HG02981 (cell line): ENCODE results near the gene PRKN.

Experiments
- ATAC-seq: cut with Tn5 transposase; IDR thresholded peaks from one replicate; pipeline ENCODE4 v1.9.1; 2021; ENCODE audit warnings: mild to moderate bottlenecking, moderate library complexity; ENCODE audit not compliant: unreplicated experiment

Gene PRKN

DNA sequence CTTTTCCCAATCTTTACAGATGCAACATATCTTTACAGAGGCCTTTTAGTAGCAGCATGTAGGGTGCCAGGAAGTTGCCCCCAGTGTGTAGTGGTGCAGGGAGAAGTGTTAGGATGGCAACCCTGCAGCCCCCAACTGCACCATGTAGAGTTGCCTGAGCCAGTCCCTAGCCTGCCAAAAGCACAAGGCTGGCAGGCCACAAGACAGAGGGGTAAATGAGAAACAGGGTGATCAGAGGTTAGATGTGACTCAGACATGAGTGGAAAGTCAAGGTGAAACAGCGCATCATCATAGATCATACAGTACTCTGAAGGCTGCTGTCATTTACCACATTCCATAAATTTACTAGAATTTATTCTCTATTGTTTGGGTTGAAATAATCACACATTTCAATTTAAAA, 467.5 kb downstream of the PRKN start:
- ATAC-seq, result no peak

DNA sequence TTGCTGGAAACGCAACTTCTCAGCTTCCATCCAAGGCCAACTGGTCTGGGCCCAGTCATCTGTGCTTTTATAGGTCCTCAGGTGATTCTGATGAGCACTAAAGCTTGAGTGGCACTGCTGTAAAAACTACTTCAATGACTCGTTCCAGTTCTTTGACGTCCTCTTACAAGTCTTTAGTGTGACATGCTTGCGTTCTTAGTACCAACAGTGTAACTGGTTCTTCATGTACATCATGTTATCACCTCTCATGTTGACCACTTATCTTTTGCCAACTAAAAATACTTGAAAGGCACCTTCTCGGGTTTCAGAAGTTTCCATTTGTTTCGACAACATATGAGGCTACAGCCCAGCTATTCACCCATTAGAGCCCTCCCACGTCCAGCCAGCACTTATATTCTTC, 468.9 kb downstream of the PRKN start:
- ATAC-seq, result no peak

DNA sequence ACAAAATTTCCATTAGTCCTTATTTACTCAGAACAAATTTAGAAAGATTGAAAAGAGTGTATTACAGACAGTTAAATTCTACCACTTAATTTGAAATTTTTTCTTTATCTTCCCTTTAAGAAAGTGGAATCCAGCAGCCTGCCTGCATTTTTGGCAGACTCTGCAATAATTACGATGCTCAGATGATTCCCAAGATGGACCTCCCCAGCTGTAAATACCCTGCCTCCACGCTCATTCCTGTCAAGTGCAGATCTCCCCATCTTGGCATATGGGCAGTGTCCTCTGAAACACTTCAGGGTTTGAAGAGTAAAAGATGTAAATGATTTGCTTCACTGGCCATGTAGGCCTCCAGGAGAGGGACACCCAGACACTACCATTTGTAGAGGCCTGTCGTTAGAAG, 471.2 kb downstream of the PRKN start:
- no peak for ATAC-seq

DNA sequence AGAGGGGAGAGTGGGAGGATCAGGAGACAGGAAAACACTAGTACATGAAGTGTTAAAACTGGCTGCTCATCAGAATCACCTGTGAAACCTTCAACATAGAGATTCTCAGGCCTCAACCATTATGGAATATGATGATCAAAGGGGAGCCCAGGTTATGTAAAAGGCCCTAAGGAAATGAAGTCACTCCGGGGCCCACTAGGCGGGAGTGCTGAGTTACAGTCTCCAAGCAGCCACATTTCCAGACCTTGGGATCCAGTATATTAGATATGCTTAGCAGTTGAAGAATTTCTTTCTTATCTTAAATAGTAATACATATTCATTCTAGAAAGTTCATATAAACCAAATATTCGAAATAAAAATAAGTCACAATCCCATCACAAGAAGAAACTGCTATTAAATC, 476.3 kb downstream of the PRKN start:
- no peak for ATAC-seq

DNA sequence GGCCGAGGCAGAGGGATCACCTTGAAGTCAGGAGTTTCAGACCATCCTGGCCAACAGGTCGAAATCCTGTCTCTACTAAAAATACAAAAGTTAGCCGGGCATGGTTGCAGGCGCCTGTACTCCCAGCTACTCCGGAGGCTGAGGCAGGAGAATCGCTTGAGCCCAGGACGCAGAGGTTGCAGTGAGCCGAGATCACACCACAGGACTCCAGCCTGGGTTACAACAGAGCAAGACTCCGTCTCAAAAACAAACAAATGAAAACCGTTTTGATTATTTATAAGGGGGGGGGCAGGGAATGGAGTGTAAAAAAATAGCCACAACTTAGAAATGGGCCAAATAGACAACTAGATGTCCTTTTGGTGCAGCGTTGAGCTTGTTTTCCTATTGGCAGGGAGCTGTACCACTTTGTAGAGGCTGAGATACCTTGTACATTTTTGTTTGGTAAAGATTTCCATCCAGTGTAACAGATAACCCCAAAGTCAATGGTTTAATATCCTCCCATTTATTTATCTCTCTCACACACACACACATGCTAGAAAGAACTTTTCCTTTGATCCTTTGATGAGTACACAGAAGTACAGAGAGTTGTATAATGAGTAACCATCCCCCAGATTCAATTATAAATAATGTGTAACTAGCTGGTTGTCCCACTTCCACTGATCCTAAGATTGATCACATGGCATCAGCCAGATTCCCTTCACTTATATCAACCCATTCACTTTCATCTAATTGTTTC, 477.5 kb downstream of the PRKN start:
- ATAC-seq, result no peak

DNA sequence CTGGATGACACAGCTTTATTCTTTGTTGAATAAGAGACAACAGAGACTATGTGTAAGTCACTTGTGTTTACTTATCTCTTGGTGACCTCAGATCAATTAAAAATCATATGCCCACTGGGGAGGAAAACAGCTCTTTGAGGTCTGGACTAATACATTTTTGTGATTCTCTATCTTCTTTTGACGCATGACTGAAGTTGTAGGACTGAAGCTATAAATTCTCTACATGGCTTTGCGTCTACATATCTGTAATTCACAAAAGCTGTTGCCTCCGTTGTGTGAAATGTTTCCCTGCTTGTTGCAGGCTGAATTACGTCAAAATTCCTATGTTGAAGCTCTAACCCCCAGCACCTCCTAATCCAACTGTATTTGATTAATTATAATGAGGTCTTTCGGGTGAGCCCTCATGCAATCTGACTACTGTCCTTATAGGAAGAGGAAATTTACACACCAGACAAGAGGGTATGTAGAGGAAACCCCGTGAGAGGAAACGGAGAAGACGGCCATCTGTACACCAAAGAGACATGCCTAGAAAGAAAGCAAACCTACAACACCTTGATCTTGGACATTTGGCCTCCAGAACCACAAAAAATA, 481.6 kb downstream of the PRKN start:
- ATAC-seq, result no peak

DNA sequence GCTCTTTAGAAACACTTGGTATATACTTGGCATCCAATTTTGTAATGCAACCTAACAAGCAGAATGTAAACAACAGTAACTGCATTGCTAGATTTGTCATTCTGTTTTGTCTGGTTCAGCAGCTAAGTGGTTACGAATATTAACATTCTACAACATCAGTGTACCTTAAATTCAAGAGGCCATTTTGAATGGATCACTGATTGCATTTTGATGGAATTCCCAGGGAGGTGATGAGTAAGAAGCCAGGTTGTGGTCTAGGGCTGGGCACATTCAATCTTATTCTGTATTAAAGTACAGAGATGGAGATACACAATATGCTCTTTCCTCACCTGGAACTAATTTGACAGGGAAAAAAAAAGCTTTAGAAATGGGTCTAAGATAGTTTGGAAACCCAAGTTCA, 483.5 kb downstream of the PRKN start:
- ATAC-seq, result no peak

DNA sequence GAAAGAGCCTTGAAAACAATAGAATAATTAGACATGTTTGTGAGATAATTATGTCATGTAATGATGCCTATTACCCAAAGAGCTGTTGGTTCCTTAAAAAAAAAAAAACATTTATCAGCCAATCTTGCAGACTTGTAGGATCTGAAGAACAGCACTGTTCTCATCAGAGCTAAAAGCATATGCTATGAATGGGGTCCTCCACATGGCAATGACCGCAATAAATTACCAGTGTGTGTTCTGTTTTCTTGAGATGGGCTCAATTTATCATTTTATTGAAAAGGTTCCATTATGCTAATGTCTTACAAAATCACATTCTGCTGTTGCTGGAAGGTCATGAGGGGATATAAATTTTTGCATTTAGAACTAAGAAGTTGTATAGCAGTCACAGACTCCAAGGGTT, 484.7 kb downstream of the PRKN start:
- ATAC-seq, result no peak

DNA sequence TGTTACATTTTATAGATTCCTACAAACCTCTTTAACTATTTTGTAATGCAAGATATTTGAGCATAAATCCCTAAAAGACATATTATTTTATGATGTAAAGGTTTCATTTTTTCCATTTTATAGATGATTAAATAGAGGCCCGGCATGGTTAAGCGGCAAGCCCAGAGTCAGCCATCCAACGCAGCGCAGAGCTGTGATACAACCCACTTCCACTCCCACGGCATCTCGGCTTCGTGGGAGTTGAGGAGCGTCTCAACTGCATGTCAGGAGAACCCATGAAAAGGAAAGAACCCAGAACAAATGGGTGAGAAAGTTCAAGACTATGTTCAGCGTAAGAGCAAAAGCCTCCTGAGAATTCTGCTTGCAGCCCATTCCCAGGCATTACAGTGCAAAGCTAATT, 488.2 kb downstream of the PRKN start:
- no peak for ATAC-seq

DNA sequence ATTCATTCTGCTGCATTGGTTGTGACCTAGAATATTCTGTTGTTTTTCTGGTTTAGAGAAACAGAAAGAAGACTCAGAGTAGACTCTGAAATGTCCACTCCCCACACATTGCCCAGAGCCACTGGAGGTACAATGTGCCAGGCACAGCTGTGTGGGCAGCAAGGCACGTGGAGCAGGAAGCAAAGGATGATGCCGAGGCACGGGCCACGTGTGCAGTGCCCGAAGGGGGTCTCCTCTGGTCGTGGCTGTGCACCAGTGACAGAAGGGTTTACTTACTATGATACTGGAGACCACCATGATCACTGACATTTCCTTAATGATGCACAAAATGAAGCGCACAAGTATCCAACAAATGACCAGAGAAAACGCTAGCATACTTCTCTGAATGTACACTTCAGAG, 488.9 kb downstream of the PRKN start:
- no peak for ATAC-seq

DNA sequence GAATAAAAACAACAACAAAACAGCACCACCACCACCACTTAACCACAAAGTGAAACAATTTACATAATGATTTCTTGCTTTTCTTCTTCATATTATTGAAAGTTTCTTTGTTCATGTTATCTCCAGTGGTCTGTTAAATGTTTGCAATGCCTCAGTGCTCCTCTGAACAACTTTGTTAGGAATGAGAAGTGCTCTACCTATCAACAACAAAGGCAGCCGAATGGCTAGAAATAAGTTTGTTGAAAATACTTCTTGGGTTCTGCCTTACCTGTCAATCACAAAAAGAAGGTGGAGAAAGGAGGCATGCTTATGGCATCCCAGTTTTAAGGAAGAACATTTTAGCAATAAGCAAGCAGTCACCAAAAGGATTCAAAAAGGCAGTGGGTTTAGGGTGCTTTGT, 490.2 kb downstream of the PRKN start:
- no peak for ATAC-seq

DNA sequence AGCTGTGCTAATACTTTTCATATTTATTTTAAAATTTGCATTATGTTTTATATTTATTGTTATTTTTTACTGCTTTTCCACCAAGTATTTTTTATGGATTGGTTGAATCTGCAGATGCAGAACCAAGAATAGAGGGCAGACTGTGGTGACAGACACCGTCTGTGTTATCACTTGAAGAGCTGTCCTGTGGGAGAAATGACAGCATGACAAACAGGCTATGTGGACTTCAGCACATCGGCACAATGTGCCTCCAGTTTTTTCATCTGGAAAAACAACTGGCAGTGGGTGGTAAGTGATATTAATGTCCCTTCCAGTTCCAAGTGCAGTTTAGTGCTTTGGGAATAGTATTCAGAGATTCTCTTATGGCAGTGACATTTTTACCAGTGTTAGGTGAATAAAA, 492.9 kb downstream of the PRKN start:
- ATAC-seq, result no peak

DNA sequence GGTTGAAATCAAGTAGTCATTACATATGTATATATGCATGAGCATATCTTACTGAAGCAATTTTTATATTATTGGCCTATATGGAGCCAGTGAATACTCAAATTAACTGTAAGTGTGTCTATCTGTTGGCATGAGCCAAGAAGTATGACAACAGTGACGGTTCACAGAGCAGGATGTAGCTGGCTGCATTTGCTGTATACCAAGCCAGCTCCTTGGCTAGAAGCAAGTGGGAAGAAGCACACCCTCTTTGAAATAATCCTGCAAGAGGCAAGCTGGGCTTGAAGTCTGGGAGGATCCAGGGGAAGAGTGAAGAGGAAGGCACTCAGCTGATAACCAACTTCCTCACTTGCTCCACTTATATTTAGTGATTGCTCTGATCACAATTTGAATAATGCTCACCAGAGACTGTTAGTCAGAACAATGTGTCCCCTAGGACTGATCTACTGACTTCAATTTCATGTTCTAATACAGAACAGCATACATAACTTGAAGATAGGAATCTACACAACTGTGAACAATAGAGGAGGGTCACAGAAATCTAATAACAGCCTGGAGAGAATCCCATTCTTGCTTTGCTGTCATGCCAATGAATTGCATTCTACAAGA, 497.3 kb downstream of the PRKN start:
- ATAC-seq, result no peak

DNA sequence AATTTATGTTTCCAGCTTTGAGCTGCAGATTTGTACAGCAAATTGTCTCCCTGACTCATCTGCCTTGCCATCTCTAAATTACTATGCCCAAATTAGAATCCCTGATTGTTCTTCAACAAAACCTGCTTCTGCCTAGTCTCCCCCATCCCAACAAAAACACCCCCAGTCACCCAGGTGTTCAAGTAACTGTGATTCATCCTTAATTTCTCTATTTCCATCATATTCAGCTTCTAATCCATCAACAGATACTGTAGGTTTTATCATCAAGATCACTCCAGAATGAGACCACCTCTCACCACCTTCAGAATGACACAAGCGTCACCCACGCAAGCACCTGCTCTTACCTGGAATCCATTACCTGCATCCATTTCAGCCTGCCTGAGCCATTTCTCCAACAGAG, 498.5 kb downstream of the PRKN start:
- no peak for ATAC-seq

DNA sequence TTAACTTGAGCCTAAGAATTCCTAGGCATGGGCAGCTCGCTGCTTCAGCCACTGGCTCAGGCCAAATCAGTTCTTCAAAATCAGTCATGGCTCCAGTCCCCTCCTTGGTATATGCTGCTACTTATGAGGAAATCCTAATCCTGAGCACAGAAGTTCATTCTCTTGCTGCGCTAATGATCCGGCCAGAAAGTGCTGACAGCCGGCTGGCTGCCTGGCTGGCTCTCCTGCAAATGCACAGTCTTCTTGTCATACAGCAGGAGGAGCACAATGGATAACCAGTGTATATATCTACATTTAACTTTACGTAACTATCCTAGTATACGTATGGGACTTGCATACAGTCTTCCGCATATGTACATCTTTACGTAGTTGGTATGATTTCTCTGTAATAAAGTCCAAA, 500.8 kb downstream of the PRKN start:
- ATAC-seq, result no peak

DNA sequence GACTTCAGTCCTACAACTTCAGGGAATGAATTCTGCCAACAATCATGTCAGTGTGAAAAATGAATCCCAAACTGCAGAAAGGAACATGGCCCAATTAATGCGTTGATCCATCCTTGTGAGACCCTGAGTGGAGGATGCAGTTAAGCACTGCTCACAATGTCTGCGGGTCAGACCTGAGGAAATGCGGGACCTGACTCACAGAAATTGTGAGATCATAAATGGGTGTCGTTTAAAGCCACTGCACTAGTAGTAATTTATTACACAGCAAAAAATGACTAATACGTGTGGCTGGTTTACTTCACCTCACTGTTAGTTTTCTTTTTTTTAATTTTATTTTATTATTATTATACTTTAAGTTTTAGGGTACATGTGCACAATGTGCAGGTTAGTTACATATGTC, 505.0 kb downstream of the PRKN start:
- no peak for ATAC-seq

DNA sequence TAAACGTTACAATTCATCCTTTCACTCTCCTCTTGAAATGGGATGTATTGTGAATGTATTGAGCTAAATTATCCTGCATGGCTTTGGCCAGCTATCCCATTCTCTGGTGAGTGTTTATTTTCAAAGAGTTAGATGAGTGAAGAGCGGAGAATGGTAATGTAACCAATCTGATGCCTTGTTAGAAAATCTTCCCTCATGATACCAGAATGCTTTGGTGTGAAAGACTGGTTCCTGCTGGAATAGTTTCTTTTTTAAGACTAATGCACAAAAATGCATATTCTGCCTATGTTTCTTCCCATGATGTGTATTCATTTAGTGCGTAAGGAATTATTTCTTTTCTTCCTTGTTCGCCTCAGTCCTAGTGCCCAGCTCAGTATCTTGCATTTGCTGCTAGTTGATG, 506.7 kb downstream of the PRKN start:
- ATAC-seq, result no peak

DNA sequence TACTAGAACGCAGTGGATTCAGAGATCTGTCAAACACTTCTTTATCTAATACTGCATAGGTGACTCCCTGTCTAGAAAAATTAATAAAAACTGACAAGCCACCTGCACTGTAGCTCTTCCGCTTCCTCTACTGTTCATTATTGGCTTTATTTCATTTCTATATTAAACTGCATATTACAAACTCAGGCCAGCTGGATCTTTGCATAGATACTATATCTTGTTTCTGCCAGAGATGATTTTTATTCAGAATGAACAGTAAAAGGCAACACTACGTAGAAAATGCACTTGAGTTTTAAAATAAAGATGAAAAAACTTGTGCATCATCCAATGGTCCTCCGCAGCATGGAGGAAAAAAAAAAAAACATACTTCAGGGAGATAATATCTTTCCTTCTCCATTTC, 508.3 kb downstream of the PRKN start:
- no peak for ATAC-seq

DNA sequence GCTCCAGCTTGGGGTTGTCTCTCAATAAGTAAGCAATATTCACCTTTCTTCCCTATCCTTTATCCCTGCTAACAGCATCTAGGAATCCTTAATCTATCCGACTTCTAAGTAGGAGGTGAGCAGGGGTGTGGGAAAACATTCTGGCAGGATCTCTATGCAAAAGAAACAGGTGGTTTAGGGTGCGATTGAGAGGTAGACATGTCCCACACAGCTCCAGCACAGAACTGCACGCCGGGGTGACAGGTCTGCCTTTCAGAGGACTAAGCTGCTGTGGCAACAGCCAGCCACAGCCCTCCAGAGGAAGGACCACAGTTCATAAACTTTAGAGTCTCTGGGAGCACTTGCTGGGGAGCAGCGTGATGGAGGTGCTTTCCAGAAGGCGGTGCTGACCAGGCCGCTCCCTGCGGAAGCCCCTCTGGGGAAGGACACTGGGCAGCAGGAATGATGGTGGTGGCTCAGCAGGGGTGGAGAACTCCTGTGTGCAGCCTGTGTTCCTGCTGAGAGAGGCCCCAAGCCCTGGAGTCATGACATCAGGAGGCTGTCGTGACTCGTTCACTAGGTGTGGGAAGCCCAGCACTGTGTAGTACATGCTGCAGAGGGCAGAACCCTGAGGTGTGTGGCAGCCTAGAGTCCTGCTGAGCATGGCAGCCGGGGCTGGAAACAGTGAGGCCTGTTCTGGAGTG, 509.6 kb downstream of the PRKN start:
- no peak for ATAC-seq

DNA sequence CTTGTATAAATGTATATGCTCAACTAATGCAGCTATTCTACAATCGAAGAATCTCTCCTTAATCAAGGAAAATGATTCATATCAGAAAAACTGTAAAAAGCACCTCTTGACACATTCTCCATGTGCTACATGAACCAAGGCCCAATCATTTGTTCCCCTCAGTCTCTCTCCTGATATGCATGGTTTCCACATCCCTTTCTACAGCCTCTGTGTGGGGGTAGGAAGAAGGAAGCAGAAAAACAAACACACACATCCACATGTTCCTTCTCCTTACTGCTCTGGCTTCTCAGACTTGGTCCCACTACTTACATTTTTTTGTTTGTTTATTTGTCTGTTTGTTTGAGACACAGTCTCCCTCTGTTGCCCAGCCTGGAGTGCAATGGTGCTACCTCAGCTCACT, 510.5 kb downstream of the PRKN start:
- ATAC-seq, result no peak

DNA sequence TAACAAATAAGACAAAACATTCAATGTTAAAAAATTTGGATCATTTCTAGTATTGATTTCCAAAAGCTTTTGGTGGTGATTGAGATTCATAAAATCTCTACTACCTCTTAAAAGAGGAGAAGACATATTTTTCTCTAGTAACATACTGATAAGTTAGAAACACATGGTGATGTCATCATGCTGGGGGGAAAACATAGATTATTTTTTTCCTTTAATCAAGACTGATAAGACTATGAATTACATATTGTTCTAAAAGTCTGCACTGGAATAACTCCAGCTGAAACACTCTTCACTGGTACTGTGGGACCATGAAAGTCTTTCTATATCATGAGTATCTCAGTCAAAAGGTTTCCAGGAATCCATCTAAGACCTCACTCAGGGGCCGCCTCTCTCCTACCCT, 515.8 kb downstream of the PRKN start:
- ATAC-seq, result no peak

DNA sequence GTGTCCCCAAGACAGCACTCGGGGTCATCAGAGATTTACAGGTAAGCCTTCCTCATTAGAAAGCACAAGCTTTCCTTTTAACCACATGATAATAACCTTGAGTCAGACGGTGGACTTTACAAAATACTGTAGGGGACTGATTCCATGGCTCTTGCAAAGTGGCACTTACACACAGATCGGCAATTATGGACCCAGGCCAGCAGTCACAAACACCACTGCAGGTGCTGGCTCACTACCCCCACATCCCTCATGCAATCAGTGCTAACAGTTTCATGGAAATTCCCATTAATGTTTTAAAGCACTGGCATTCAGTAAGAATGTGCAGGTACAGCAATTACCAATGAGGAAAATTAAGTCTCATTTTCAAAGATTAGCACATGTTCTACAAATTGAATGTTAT, 516.5 kb downstream of the PRKN start:
- ATAC-seq, result no peak
